GM12873 (cell line): ENCODE measurements around the gene GPR26.

Experiments
- TF ChIP-seq, protein P1 (sequence below): IDR thresholded peaks from 2 replicates; pipeline ENCODE4 v1.5.1; 2012; ENCODE audit warnings: low read depth, mild to moderate bottlenecking, moderate library complexity, low read length, control low read depth; ENCODE audit not compliant: insufficient read depth; ENCODE audit errors: missing control alignments

GPR26 gene

DNA sequence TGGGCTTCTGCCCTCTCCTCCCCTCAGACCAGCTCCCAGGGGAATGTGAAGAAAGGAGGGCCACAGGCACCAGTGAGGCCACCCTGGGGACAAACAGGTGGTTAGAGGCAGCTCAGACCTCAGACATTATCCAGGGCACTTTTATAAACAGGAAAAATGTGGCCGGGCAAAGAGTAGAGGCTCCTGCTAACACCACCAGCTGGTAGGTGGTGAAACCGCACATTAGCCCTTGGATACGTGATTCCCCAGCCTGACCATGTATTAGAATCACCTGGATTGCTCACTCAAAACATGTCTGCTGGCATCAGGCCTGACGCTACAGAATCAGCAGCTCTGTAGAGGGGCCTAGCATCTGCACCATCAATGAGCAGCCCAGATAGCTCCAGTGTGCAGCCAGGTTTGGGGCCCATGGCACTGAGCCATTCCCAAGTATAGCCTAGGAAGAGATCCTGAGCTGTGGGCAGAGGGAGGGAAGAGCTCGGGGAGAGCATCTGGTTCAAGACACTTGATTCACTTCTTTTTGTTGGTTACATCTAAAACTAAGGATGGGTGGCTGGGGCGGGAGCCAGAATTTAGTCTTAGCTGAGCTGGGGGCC is 37.1 kb downstream of the GPR26 start:
- TF ChIP-seq, protein P1, sequence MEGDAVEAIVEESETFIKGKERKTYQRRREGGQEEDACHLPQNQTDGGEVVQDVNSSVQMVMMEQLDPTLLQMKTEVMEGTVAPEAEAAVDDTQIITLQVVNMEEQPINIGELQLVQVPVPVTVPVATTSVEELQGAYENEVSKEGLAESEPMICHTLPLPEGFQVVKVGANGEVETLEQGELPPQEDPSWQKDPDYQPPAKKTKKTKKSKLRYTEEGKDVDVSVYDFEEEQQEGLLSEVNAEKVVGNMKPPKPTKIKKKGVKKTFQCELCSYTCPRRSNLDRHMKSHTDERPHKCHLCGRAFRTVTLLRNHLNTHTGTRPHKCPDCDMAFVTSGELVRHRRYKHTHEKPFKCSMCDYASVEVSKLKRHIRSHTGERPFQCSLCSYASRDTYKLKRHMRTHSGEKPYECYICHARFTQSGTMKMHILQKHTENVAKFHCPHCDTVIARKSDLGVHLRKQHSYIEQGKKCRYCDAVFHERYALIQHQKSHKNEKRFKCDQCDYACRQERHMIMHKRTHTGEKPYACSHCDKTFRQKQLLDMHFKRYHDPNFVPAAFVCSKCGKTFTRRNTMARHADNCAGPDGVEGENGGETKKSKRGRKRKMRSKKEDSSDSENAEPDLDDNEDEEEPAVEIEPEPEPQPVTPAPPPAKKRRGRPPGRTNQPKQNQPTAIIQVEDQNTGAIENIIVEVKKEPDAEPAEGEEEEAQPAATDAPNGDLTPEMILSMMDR: no peak

GRCh38 chr10:123704076-123704475 is 37.9 kb downstream of the GPR26 start:
- TF ChIP-seq, protein P1: no peak

DNA sequence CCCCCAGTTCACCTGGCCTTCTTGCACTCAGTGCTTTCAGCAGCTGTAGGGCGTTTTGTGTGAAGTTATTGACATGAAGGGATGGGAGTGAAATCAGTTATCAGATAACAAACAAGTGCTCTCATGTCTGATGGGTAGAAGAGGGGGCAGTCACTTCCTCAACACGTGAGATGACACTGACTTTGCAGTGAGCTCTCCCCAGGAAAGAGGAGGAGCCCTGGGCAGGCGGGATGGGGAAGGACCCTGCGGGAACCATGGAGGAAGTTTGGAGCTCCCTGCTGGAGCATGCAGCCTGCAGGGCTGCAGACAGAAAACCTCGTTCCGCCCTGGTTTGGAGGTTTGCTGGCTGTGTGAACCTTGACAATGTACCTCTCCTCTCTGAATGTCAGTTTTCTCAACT is 38.7 kb downstream of the GPR26 start:
- TF ChIP-seq, protein P1: no peak

DNA sequence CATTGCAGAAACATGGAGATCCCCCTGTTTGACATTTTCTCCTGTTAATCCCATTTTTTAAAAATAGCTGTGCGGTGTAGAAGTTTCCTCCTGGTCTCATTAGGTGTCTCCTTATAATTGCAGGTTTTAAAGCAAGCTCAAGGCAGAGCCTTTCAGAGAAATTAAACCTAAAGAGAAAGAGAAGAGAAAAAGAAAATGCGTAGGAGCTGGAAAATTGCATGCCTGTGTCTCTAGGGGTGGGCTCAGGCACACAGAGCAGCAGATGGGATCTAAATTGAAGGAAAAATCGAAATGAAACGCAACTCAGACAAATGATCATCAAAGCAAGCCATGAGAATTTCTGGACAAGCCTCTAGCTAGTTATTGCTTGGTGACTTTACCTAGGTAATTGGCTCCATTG is 40.1 kb downstream of the GPR26 start:
- TF ChIP-seq, protein P1: no peak

DNA sequence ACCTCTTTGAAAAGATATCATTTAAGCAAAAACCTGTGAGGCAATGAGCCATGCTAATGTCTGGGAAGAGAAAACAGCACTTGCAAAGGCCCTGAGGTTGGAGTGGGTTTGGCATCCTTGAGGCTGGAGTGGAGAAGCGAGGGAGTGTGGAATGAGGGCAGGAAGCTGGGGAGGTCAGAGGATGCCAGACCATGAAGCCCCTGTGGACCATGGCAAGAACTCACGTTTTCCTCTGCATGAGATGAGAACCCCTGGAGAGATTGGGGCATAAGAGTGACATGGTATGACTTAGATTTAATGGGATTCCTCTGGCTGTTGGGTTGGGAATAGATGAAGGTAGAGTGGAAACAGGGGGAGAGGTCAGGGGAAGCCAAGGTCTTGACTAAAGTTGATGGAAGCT is 49.4 kb downstream of the GPR26 start:
- TF ChIP-seq, protein P1: no peak

DNA sequence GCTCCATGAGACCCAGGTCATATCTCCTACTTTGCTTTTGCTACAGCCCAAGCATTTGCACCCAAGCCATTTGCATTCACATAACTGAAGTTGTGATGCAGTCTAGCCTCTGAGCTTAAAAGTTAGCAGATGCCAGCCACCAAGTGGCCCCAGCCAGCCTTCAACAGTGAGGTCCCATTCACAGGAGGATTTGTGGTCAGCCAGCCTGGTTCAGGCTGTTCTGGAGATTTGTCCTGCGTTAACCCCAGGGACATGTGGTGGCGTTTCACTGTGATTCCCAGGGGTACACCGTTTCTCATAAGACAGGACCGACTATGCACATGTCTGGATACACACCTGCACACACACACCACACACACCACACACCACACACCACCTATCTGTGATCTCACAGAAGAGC is 51.2 kb downstream of the GPR26 start:
- TF ChIP-seq, protein P1: no peak

DNA sequence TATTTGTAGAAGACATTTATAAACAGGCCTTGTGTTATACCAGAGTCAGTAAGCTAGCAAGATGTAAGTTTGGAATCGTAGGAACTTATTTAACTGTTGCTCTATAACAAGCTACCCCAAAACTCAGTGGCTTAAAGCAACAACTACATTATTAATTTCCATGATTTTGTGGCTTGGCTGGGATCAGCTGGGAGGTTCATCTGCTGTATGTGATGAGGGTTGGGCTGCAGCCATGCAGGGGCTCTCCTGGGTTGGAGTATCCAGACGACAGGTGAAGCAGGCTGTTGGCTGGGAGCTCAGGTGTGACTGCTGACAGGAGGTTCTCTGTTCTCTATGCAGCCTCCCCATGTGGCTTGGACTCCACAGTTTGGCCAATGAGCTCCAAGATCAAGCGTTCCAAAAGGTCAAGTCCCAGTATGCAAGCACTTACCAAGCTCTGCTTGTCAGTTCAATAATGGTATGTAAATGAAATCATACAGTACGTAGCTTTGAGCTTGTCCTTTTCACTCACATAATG is 52.4 kb downstream of the GPR26 start:
- TF ChIP-seq, protein P1: no peak
